Measurements from ENCODE around the gene ARMC7. TPM values are rescaled to one million over a fixed set of nuclear protein-coding genes. Genes with fewer than 3 reads are reported as not detected.

ARMC7 gene
- total RNA-seq, 1 experiment from 2014 or later = 10.5 TPM

DNA sequence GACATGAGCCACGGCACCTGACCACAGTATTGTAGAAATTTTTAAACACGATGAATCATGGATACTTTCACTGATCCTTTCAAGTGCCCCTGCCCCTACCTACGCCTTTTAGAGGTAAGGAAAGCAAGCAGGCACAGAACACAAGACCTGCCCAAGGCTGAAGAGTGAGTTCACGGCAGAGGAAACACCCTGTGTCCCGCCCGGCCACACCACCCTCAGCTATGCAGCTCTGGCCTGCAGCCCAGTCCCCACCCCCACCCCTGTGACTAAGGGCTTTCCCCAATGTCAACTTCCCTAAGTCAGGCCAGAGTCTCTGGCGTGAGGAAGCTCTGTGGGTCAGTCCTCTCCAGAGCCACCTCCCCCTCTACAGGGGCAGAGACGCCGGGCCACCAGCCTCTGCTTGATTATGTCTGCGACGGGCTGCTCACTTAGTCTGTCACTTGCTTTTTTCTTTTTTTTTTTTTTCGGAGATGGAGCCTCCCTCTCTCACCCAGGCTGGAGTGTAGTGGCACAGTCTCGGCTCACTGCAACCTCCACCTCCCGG lies 13.6 kb upstream of the ARMC7 start:
- no peak for DNase-seq (ENCODE audit: low spot score)
- in situ Hi-C loops (cut with HindIII; ENCODE audit: low sequenced_read_pairs) = no loop called here

DNA sequence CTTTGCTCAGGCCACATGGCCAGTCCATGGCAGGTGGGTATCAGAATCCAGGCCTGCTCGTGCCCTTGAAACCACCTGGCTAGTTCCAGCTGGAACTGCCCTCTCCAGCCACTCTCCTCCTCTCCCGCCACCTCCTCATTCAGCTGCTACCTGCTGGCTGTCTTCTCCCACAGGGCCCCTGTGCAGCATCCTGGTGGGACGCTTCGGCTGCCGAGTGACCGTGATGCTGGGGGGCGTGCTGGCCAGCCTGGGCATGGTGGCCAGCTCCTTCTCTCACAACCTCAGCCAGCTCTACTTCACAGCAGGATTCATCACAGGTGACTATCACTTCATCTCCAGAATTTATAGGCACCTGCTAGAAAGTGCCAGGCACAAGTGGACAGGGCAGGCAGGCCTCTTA lies 11.9 kb upstream of the ARMC7 start:
- DNase-seq (ENCODE audit: low spot score) = no peak
- in situ Hi-C loops (cut with HindIII; ENCODE audit: low sequenced_read_pairs) = no loop called here

DNA sequence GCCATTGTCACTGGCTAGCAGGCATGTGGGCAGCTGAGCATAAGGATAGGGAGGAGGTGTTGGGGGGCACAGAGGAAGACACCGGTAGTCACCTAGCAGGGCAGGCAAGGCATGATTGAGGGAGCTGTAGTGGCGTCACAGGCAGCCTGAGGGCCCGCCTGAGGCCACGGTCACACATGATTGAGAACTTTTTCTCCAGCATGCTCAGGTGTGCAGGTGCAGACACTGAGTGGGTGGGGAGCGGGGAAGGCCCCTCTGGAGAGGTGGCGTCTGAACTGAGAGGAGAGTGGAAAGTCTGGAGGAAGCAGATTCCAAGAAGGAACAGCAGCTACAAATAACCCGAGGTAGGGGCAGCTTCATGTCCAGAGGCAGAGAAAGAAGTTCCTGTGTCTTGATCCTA lies 10.9 kb upstream of the ARMC7 start:
- in situ Hi-C loops (cut with HindIII; ENCODE audit: low sequenced_read_pairs) = no loop called here
- no peak for DNase-seq (ENCODE audit: low spot score)

DNA sequence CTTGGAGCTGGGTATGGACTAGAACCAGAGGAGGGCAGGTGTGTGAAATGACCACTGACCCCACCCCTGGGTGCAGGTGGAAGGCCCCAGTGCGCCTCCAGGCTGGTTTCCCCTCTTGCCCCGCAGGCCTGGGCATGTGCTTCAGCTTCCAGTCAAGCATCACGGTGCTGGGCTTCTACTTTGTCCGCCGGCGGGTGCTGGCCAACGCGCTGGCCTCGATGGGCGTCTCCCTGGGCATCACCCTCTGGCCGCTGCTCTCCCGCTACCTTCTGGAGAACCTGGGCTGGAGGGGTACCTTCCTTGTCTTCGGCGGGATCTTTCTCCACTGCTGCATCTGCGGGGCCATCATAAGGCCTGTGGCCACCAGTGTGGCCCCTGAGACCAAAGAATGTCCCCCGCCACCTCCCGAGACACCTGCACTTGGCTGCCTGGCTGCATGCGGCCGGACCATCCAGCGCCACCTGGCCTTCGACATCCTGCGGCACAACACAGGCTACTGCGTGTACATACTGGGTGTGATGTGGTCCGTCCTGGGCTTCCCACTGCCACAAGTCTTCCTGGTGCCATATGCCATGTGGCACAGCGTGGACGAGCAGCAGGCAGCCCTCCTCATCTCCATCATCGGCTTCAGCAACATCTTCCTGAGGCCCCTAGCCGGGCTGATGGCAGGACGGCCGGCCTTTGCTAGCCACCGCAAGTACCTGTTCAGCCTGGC lies 9.7 kb upstream of the ARMC7 start:
- DNase-seq (ENCODE audit: low spot score) = no peak
- in situ Hi-C loops (cut with HindIII; ENCODE audit: low sequenced_read_pairs) = no loop called here

DNA sequence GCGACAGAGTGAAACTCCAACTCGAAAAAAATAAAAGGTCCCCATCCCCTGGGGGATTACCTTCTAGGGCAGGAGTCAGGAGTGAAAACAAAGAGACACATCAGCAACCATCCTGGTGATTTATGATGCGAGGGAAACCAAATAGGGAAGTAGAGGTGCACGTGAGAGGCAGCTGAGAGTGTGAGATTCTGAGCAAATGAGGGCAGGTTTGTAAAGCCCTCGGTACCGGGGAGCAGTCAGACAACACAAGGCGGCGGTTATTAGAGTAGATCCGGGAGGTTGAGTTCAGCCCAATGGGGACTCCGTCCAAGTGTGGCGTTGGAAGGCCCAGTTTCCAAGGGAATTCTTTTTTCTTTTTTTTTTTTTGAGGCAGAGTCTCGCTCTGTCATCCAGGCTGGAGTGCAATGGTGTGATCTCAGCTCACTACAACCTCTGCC lies 7.4 kb upstream of the ARMC7 start:
- DNase-seq (ENCODE audit: low spot score) = no peak
- in situ Hi-C loops (cut with HindIII; ENCODE audit: low sequenced_read_pairs) = no loop called here

DNA sequence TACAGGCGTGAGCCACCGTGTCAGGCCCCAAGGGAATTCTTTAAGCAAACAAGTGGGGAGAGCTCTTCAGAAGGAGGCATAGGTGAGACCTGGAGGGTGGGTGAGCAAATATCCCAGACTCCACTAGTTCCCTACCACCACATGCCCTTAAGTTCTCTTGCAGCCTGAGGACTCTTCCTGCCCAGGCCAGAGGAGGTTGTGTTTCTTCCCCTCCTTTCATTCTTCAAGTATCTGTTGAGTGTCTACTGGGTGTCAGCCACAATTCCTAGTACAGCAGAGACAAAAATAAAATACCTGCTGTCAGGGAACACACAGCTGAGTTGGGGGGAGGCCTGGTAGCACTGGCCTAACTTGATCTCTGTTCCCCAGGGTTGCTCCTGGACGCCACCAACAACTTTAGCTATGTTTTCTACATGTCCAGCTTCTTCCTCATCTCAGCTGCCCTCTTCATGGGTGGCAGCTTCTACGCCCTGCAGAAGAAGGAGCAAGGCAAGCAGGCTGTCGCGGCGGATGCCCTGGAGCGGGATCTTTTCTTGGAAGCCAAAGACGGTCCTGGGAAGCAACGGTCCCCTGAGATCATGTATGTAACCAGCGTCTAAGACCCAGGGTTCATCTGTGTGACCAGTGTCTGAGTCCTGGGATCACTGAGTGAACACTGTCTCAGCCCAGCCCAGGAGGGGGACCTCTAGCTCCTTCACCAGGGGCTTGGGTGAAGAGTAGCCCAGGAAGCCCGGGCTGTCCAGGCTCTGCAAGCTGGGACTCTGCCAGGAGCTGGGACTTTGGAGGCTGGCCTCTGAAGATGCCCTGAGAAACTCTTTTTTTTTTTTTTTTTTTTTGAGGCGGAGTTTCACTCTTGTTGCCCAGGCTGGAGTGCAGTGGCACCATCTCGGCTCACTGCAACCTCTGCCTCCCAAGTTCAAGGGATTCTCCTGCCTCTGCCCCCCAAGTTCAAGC lies 5.9 kb upstream of the ARMC7 start:
- in situ Hi-C loops (cut with HindIII; ENCODE audit: low sequenced_read_pairs) = no loop called here
- DNase-seq (ENCODE audit: low spot score) = no peak

DNA sequence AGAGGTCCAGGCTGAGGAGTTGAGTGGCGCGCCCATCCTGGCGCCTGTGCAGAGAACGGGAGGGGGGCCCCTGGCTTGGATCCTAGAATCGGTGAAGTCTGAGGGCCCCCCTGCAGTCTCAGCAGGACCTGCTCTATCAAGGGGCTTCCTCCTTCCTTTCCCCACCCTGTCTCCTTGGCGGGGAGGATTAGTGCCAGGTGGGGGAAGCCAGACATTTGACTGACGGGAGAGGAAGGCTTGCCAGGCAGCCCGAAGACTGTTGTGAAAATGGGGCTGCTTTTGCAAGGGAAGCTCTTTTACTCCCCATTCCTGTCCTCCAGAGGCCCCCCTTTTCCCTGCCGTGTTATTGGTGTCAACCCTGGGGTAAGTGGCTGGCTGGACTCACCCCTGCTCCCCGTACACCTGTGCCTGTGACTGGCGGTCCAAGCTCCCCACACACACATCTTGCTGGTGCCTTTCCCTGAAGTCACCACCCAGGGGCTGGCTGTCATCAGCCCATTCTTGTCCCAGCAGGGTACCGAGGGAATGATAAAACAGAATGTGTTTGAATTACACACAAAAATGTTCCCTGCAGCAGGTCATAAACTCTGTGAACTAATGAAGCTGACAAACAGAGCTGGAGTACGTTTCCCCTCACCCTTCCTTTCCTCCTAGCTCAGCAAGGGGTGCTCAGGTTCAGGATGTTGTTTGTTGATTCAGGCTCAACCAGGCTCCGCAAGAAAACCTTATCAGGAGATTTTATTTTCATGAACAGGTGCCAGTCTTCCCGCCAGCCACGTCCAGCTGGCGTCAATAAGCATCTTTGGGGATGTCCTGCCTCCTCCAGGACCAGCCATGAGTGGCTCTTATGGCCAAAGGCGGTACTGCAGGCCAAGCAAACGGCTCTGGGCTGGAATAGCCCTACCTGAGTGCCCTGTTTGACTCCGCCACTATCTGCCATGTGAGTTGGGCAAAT lies 4.4 kb upstream of the ARMC7 start:
- in situ Hi-C loops (cut with HindIII; ENCODE audit: low sequenced_read_pairs) = no loop called here
- DNase-seq (ENCODE audit: low spot score) = peak; percentile 91

DNA sequence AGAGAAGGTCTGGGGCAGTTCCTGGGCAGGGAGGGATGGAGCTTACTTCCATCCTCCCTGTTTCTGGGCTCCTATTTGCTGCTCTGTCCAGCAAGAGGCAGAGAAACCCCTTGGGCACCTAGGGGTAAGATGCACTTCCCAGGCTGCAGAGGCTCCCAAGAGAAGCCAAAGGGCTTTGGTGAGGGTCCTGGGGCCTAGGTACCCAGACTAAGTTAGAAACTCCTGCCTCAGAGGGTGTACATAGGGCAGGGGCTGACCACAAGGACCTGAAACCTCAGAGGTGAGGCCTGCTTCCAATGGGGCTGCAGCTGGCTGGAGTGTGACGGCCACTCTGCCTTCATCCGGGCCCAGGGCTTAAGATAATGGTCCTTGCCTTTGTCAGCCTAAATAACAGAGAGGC lies 1.6 kb upstream of the ARMC7 start:
- in situ Hi-C loops (cut with HindIII; ENCODE audit: low sequenced_read_pairs) = no loop called here
- no peak for DNase-seq (ENCODE audit: low spot score)

DNA sequence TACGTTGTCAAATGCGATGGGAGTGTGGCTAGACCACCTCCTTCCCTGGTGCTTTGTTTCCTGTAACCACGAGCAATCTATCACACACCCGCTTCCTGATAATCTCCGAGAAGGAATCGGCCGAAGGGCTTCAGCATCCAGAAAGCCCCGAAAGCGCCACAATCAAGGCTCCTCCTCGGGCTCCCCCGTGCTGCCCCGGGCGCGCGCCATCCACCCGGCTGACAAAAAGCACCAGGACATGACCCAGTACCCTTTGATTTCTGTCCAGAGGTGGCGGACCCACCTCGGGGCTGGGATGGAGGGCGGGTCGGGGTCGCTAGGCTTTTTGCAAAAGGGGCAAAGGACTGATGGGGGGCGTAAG lies 743 bp upstream of the ARMC7 start:
- no peak for DNase-seq (ENCODE audit: low spot score)
- in situ Hi-C loops (cut with HindIII; ENCODE audit: low sequenced_read_pairs) = no loop called here

DNA sequence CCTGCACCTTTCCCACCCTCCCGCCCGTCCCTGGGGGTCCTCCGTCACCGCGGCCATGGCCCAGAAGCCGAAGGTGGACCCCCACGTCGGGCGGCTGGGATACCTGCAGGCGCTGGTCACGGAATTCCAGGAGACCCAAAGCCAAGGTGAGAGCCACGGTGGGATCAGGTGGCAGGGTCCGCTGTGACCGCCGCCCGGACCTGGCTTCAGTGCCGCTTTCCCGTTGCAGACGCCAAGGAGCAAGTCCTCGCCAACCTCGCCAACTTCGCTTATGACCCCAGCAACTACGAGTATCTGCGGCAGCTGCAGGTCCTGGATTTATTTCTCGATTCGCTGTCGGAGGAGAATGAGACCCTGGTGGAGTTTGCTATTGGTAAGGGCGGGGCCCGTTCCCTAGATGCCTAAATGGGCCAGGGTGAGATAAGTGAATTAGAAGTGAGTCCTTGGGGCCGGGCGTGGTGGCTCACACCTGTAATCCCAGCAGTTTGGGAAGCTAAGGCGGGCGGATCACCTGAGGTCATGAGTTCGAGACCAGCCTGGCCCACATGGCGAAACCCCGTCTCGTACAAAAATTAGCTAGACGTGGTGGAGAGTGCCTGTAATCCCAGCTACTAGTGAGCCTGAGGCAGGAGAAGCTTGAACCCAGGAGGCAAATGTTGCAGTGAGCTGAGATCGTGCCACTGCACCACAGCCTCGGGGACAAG lies 617 bp downstream of the ARMC7 start:
- no peak for DNase-seq (ENCODE audit: low spot score)
- in situ Hi-C loops (cut with HindIII; ENCODE audit: low sequenced_read_pairs) = no loop called here

DNA sequence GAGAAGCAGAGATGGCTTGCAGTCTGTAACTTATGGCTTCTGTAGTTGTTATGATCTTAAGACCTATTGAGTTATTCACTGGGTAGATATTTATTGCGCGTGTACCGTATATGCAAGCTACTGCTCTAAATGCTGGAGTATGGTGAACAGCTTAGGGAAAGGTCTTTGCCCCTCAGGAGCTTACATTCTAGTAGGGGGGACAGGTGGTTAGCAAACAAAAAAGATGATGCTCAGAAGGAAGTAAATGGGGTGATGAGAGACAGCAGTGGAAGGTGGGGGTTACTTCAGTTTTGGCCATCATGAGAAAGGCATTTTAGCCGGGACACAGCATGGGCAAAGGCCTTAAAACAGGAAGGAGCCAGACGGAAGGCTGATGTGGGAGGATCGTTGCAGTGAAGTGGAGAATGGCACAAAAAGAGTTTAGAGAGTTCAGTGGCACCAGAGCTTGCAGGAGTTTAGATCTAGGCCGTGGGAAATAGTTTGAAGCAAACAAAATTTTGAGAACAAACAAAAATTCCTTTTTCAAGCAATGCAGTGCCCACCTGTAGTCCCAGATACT lies 2.1 kb downstream of the ARMC7 start:
- in situ Hi-C loops (cut with HindIII; ENCODE audit: low sequenced_read_pairs) = no loop called here

DNA sequence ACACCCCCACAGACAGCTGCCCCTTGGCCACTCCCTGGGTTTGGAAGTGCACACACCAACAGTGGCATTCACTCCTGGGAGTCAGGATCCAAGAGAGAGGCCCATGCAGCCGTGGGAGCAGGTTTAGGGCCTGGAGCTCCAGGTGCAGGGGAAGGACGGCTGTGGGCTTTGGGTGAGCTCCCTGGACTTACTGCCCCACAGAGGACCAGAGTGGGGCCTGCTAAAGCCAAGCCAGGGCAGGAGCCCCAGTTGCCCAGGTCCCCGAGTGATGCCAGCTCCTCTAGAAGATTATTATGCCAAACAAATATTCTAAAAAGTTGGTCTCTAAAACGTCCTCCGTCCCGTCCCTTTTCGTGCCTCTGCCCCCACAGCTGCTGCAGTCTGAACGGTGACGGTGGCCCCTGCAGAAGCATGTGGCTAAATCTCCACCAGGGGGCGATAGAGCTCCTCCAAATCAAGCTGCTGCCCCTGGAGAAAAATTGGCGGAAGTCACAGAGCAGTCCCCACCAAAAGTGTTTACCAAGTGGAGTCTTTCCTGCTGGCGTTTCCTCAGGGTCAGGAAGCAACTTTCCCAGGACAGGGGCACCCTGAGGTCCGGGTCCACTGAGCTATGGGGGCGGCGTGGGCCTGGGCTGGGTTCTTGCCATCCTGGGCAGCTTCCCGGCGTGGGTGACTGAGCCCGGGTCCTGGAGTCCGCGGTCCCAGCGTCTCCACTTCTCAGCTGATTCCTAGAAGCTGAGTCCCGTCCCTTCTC lies 4.2 kb downstream of the ARMC7 start:
- in situ Hi-C loops (cut with HindIII; ENCODE audit: low sequenced_read_pairs) = no loop called here
- DNase-seq (ENCODE audit: low spot score) = peak; percentile 95

More for the DNA sequence above, 2.1 kb downstream of the ARMC7 start:
- no peak for DNase-seq (ENCODE audit: low spot score)

DNA sequence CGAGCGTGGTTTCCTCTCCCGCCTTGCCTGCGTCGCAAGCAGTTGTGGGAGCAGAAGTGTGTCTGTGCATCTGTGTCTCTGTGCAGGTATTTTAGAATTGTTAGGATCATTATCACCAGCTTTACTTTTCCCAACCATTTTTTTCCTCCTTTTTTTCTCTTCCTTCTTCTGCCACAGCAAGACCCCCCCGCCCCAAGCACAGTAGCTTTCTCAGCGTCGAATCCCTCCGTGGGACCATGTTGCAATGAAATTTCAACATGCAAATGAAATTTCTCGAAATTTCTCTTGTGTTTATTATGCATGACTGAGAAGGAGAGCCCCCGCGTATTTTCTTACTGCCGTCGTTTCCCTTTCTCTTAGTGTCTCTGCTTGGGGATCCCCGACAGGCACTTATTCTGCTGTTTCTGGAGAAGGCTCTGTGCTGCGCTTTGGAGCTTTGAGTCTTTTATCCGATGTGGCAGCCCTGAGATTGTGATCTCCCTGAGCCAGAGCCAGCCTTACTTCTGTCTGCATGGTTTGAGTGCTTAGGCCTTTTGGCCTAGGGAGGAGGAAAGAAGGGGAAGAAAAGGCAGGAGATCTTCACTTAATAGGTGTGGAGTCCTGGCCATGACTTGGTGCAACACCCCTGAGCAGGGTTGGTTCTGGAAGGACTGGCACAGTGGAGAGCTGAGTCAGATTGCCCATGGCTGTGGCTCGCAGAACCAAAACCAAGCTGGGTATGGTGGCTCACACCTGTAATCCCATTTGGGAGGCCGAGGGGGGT lies 5.0 kb downstream of the ARMC7 start:
- in situ Hi-C loops (cut with HindIII; ENCODE audit: low sequenced_read_pairs) = no loop called here

DNA sequence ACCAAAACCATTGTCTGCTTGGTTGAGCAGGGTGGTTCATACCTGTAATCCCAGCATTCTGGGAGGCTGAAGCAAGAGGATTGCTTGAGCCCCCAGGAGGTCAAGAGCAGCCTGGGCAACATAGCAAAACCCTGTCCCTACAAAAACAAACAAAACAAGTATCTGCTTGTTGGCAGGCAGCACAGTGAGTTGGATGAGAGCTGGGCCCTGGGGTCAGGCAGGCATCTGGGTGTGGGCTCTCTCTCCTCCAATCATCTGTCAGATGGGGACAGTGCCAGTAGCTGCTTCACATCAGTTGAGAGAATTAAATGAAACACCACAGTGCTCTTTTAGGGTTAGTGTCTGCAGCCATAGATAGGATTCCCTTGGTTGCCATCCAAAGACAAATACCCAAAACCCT lies 5.8 kb downstream of the ARMC7 start:
- in situ Hi-C loops (cut with HindIII; ENCODE audit: low sequenced_read_pairs) = no loop called here

More for the DNA sequence above, 5.0 kb downstream of the ARMC7 start:
- DNase-seq (ENCODE audit: low spot score) = no peak

DNA sequence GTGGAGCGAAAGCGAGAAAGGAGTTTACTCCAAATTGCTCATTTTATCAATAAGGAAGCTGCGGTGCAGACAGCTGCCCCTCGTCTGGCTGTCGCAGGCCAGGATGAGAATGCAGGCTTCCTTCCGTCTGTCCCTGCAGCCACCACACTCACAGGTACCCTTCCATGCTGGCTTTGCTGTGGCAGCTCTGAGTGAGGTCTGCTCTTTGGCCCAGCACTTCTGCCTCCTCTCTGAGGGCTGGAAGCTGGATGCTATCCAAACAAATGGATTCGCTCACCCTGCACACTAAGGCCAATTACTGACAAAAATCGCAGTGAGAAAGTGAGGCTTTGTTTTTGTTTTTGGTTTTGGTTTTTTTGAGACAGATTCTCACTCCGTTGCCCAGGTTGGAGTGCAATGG lies 7.0 kb downstream of the ARMC7 start:
- DNase-seq (ENCODE audit: low spot score) = no peak
- in situ Hi-C loops (cut with HindIII; ENCODE audit: low sequenced_read_pairs) = no loop called here

More for the DNA sequence above, 5.8 kb downstream of the ARMC7 start:
- DNase-seq (ENCODE audit: low spot score) = no peak

DNA sequence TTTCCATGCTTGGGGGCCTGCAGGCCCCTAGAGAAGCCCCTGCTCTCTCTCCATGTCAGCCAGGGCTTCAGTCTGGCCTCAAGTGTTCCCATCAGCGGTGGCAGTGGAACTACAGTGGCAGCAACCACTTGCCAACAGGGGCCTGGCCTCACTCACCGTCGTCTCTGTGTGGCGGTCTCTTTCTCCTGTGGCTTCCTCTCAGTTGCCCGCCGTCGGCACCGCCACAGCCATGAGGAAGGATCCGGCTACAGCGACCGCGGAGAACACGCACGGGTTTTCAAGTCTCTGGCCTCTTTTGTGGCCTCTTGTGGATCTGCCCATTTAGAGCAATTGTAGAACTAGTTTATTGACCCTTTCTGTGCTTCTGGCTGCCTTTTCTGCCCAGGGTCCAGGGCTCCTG lies 8.5 kb downstream of the ARMC7 start:
- in situ Hi-C loops (cut with HindIII; ENCODE audit: low sequenced_read_pairs) = no loop called here
- no peak for DNase-seq (ENCODE audit: low spot score)

Measured in G401 (cell line).